GM21367 (cell line): Measurements from ENCODE around the gene MARK3.

Experiments used
- ATAC-seq: cut with Tn5 transposase; IDR thresholded peaks from one replicate; pipeline ENCODE4 v1.9.1; 2021; ENCODE audit not compliant: unreplicated experiment

The MARK3 gene

GRCh38 chr14:103485504-103485903, 100.3 kb downstream of the MARK3 start:
- ATAC-seq, result no peak

DNA sequence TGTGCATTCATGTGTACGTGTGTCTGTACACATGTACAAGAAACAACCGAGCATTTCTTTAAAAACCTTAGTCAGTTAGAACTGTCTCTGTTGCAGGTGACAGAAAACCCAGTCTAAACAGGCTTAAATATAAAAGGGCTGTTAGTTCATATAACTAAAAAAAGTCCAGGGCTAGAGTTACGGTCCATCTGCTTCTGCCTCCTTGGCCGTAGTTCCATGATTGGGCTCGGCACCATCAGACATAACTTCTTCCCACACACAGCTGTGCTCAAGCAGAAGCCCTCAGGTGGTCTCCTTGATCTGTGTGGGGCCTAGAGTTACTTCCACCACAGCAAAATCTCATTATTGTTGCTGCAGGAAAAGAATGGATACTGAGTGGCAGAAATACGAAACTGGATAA, 102.9 kb downstream of the MARK3 start:
- ATAC-seq, result no peak

DNA sequence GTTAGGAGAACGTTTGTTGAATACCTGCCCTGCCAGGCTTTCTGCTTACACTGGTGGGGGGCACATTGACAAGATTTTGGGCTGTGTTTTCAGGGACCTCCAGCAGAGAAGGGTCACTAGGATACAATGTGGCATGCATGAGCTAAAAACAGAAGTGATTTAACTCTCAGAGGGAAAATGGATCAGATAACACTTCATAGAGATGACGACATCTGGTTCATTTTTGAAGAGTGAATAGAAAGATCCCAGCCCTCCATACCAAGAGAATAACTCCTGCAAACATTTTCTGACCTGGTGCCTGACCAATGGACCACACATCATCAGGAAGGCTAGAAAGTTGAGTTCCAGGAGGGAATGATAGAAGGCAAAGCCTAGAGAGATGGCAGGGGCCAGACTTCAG, 103.7 kb downstream of the MARK3 start:
- ATAC-seq, result no peak

DNA sequence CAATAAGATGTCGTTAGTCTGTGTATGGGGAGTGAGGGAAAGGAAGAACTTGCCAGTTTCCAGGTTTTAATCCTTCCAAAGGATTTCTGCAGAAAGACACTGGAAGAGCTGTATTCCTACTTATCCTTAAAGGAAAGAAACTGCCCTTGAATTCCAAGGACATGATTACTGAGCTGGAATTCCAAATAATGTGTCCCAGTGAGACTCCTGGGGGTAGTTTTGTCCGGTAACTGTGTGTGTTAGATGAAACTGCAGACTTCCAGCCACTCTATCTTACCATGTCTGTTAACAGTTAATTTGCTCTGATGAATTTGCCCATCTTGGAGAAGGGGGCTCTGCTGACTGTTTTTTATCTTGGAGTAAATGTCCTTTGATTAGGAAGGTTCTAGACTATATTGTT, 104.4 kb downstream of the MARK3 start:
- ATAC-seq, result no peak

GRCh38 chr14:103491691-103492090, 106.5 kb downstream of the MARK3 start:
- no peak for ATAC-seq

DNA sequence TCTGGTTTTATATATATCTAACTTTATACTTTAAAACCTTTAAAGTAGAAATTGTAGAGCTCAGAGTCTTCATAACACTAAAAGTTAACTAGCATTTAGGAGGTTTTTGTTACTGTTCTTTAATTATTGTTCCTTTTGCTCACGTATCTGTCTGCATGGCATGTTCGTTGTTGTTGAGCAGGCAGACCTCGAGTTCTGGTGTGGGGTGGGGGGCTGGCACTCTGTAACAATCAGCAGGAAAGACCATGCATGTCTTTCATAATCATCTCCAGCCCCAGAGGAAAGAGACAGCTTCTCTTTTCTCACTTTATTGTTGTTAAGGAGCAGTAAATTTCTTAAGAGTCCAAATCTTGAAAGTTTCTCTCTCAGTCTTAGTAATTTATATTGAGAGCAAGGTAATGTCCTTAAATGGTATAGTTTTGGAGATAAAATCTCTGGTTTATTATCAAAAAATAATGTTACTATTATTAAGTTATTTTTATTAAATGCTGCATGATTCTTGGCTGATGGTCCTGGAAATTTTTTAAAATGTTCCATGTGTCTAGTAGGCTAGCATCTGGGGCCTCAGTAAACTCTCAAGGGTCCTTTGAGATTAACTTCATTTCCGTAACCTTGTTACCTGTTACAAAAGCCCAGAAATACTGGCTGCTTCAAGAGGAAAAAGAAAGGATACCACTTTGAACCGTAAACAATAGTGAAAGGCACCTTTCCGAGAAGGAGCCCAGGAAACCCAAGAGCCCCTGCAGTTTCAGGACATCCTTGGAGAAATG, 107.1 kb downstream of the MARK3 start:
- ATAC-seq, result no peak

DNA sequence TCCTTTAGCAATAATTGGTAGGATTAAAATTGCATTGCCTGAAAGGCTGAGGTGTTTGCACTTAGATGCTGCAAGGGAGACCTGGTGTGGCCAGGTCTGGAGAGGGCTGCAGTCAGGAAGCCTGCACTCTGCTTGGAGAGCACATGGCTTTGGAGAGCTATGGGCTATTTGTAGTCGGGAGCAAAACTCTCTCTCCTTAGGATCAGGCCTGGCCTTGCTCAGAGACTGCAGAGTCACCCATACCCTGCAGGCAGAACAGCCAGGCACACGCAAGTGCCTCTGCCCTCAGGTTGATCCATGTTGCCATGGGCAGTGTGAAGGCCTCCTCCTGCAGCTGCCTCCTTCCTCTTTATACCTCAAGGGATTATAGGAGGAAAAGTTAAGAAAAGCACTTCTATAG, 110.6 kb downstream of the MARK3 start:
- no peak for ATAC-seq

DNA sequence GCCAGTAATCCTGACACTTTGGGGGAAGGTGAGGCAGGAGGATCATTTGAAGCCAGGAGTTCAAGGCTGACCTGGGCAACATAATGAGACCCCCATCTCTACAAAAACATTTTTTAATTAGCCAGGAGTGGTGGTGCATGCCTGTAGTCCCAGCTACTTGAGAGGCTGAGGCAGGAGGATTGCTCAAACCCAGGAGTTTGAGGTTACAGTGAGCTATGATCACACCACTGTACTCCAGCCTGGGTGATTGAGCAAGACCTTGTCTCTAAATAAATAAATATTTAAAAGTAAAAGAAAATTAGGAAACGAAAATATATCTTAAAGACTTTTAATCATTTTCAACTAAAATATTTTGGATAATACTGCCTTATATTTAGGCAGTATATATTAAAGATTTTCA, 111.6 kb downstream of the MARK3 start:
- ATAC-seq, result no peak

GRCh38 chr14:103499709-103500108, 114.5 kb downstream of the MARK3 start:
- ATAC-seq, result no peak

- ATAC-seq, result no peak
These were observed 115.2 kb downstream of the MARK3 start for GRCh38 chr14:103500148-103500990.

GRCh38 chr14:103501041-103501870, 116.0 kb downstream of the MARK3 start:
- ATAC-seq, result no peak

GRCh38 chr14:103501921-103502669, 116.9 kb downstream of the MARK3 start:
- ATAC-seq, result no peak

GRCh38 chr14:103502877-103503276, 117.7 kb downstream of the MARK3 start:
- no peak for ATAC-seq

DNA sequence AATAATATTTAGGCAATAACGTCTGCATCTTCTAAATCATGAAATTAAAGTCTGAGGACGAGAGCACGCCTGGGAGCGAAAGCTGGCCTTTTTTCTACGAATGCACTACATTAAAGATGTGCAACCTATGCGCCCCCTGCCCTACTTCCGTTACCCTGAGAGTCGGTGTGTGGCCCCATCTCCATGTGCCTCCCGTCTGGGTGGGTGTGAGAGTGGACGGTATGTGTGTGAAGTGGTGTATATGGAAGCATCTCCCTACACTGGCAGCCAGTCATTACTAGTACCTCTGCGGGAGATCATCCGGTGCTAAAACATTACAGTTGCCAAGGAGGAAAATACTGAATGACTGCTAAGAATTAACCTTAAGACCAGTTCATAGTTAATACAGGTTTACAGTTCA, 118.1 kb downstream of the MARK3 start:
- no peak for ATAC-seq

GRCh38 chr14:103504991-103505565, 119.9 kb downstream of the MARK3 start:
- no peak for ATAC-seq

GRCh38 chr14:103507751-103508150, 122.5 kb downstream of the MARK3 start:
- ATAC-seq, result no peak

- ATAC-seq, result no peak
These were observed 123.5 kb downstream of the MARK3 start for GRCh38 chr14:103508521-103509329.

- ATAC-seq, result no peak
These were observed 124.9 kb downstream of the MARK3 start for GRCh38 chr14:103509864-103510723.
